Measurements from ENCODE around the gene TEX38.
"Not testable (repeated sequence)": the region's sequence is repeated elsewhere in the genome, so short reads cannot be mapped to it uniquely, and the experiment has no call there.

TEX38 gene

DNA sequence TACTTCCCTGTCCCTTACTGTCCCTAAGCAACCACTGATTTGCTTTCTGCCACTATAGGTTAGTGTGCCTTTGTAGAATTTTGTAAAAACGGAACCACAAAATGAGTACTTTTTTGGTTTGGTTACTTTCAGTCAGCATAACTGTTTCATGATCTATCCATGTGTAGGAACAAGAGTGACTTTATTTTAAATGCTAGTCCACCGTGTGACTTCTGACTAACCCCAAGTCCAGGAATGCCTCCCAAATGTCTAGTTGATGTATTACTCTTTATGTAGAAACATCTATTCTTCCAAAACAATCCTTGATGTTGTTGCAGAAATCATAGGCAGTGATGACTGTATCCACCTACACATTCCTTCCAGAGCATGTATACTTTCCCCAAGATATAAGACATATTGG lies 24.8 kb upstream of the TEX38 start:
- TF ChIP-seq, protein P1, sequence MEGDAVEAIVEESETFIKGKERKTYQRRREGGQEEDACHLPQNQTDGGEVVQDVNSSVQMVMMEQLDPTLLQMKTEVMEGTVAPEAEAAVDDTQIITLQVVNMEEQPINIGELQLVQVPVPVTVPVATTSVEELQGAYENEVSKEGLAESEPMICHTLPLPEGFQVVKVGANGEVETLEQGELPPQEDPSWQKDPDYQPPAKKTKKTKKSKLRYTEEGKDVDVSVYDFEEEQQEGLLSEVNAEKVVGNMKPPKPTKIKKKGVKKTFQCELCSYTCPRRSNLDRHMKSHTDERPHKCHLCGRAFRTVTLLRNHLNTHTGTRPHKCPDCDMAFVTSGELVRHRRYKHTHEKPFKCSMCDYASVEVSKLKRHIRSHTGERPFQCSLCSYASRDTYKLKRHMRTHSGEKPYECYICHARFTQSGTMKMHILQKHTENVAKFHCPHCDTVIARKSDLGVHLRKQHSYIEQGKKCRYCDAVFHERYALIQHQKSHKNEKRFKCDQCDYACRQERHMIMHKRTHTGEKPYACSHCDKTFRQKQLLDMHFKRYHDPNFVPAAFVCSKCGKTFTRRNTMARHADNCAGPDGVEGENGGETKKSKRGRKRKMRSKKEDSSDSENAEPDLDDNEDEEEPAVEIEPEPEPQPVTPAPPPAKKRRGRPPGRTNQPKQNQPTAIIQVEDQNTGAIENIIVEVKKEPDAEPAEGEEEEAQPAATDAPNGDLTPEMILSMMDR (IDR thresholded peaks at IDR 0.05; ENCODE audit: insufficient read depth, low read depth, low read length, missing control alignments): no peak
- DNase-seq (ENCODE audit: low read depth): no peak
- no peak overlapping the region for H3K4me3 ChIP-seq (ENCODE audit: low read length)

DNA sequence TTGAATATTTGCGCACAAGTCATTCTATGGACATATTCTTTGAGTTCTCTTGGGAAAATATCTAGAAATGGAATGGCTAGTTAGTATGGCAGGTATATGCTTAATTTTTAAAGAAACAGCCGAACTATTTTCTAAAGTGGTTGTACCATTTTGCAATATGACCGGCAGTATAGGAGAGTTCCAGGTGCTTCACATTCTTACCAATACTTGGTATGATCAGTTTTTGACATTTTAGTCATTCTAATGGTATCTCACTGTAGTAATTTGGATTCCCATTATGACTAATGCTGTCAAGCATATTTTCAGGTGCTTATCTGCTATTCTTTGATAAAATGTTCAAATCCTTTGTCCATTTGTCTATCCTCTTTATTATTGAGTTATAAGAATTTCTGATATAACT lies 24.0 kb upstream of the TEX38 start:
- TF ChIP-seq, protein P1 (IDR thresholded peaks at IDR 0.05; ENCODE audit: insufficient read depth, low read depth, low read length, missing control alignments): no peak
- no peak for DNase-seq (ENCODE audit: low read depth)
- no peak overlapping the region for H3K4me3 ChIP-seq (ENCODE audit: low read length)

DNA sequence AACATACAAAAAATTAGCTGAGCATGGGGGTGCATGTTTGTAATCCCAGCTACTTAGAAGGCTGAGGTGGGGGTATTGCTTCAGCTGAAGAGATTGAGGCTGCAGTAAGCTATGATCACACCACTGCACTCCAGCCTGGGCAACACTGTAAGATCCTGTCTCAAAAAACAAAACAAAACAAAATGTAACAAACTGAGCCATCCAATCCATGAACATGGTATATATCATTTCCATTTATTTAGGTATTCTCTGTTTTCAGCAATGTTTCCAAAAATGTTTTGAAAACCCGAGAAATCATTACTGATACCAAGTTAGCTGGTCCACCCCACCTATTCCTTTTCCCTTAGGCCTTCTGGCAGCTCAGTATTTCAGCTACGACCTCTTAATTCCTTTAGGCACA lies 21.9 kb upstream of the TEX38 start:
- no peak for DNase-seq (ENCODE audit: low read depth)
- TF ChIP-seq, protein P1 (IDR thresholded peaks at IDR 0.05; ENCODE audit: insufficient read depth, low read depth, low read length, missing control alignments): no peak
- H3K4me3 ChIP-seq (ENCODE audit: low read length): no peak overlapping the region

DNA sequence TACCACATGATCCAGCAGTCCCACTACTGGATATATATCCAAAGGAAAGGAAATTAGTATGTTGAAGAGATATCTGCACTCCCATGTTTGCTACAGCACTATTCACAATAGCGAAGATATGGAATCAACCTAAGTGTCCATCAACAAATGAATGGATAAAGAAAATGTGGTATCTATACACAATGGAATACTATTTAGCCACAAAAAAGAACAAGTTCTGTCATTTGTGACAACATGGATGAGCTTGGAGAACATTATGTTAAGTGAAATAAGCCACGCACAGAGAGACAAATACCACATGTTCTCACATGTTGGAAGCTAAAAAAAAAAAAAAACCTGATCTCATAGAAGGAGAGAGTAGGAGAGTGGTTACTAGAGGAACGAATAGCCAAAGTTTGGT lies 21.2 kb upstream of the TEX38 start:
- no peak for DNase-seq (ENCODE audit: low read depth)
- TF ChIP-seq, protein P1 (IDR thresholded peaks at IDR 0.05; ENCODE audit: insufficient read depth, low read depth, low read length, missing control alignments): no peak
- no peak overlapping the region for H3K4me3 ChIP-seq (ENCODE audit: low read length)

DNA sequence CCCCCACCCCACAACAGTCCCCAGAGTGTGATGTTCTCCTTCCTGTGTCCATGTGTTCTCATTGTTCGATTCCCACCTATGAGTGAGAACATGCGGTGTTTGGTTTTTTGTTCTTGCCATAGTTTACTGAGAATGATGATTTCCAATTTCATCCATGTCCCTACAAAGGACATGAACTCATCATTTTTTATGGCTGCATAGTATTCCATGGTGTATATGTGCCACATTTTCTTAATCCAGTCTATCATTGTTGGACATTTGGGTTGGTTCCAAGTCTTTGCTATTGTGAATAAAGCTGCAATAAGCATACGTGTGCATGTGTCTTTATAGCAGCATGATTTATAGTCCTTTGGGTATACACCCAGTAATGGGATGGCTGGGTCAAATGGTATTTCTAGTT lies 20.5 kb upstream of the TEX38 start:
- DNase-seq (ENCODE audit: low read depth); H3K4me3 ChIP-seq (ENCODE audit: low read length): not testable (repeated sequence)

DNA sequence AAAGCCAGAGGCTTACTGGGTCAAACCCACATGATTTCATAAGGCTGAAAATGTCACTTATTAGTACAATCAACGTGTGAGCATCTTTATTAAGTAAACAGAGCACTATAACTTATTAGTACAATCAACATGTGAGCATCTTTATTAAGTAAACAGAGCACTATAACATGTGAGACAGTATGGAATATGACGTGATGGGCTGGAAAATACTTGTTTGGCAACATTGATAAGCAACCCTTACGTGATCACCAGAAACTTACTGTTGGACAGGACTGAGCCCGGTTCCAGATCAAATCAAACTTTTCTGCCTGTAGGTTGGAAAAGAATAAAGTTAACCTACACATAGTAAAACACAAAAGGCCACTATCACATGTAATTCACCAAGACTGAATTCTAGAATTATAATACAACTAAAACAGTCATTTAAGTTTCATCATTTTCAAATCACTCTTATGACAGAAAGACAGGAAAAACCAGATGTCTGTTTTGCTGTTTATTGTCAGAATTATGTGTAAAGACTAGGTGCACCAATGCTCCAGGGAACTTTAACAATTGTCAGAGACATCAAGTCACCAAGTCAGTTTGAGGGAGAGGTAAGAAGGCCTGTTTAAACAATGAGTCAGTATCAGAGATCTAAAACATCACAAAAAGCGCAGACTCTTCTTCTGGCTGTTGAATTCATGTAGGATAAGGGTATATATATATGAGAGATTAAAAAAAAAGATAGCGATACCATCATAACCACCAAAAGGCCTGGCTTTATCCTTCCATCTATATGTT lies 19.1 kb upstream of the TEX38 start:
- DNase-seq (ENCODE audit: low read depth): peak; percentile 53
- H3K4me3 ChIP-seq (ENCODE audit: low read length): no peak overlapping the region
- TF ChIP-seq, protein P1 (IDR thresholded peaks at IDR 0.05; ENCODE audit: insufficient read depth, low read depth, low read length, missing control alignments): no peak

DNA sequence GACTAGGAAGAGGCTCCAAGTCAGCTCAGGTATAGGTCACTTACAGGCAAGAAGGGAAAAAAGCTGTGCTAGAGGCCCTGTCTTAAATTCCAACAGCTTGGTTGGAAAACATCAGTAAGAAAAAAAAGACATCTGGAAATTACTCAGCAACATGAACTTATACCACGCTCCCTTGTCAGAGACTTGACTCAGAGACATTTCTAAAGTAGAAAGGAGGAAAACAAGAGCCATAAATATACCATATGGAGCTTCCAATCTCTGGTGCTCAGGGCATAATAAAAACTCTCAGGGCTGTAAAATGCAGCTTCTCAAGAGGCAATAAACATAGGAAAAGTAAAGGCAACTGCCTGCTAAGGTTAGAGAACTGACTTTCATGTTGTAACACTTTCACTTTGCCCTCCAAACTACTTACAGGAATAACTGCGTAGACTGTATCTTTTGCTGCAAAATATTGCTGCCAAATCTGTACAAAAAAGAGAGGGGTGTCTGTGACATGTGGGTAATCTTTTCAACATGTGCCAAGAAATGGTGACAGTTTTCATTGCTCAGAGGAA lies 18.2 kb upstream of the TEX38 start:
- TF ChIP-seq, protein P1 (IDR thresholded peaks at IDR 0.05; ENCODE audit: insufficient read depth, low read depth, low read length, missing control alignments): no peak
- H3K4me3 ChIP-seq (ENCODE audit: low read length): no peak overlapping the region
- DNase-seq (ENCODE audit: low read depth): no peak

Data from epithelial cell of esophagus (primary cell).